ENCODE results near the gene CPA3. TPM values are rescaled to one million over a fixed set of nuclear protein-coding genes. Genes with fewer than 3 reads are reported as not detected.

The CPA3 gene
- total RNA-seq, 1 experiment from 2014 or later: not detected

DNA sequence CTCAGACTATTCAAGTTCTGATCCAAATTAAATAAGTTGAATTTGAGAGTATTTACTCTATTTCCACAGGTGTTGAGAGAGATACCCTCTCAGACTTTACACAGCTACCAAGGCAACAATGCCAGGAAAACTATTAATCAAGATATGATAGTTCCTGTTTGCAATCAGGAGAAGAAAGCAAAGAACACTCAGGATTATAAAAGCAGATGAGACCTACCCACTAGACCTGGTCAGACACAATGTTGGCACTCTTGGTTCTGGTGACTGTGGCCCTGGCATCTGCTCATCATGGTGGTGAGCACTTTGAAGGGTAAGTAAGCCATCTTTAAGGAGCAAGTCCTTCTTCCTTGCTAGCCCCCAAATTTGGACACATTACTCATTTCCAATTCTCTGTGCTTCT lies 37.5 kb upstream of the CPA3 start, which contains the start of gene CPB1:
Gene CPB1, plus strand, starts transcription at position 227 of the 400 bp plus-strand sequence. Its CDS starts 13 bp downstream, at position 240.
- ChIA-PET RAD21 (ENCODE audit: low non-redundant PET in 1 of 2, low total read pairs in 2 of 2, uncharacterized antibody in 2 of 2, unreplicated experiment in 2 of 2) (no interaction called here), CTCF (no interaction called here), POLR2A (no interaction called here)
- intact Hi-C loops (cut with micrococcal nuclease): no loop called here
- Histone ChIP-seq H3K4me3 (replicated peaks in 1 of 2; ENCODE audit: low read depth in 1 of 2, low read length in 2 of 2) (no peak within 1 kb of the TSS), H3K27me3 (ENCODE audit: insufficient read depth, low read length) (no peaks in the 10 kb centered on the region), H3K79me2 (ENCODE audit: insufficient read depth, low read length) (no peaks in the 10 kb centered on the region), H3K9ac (ENCODE audit: low read length) (no peak within 1 kb of the TSS), H3K9me2 (ENCODE audit: insufficient read depth) (no peaks in the 10 kb centered on the region), H3K4me1 (ENCODE audit: control insufficient read depth in 1 of 2, insufficient read depth in 2 of 2, low read length in 2 of 2) (no peaks in the 10 kb centered on the region), H3K36me3 (ENCODE audit: control insufficient read depth in 1 of 2, insufficient read depth in 2 of 2, low read length in 2 of 2) (no peaks in the 10 kb centered on the region), H4K20me1 (ENCODE audit: insufficient read depth) (no peaks in the 10 kb centered on the region), H3K9me3 (ENCODE audit: control insufficient read depth in 1 of 2, insufficient read depth in 1 of 2, low read depth in 1 of 2, low read length in 2 of 2) (no peaks in the 10 kb centered on the region), H3K4me2 (ENCODE audit: low read length) (no peak within 1 kb of the TSS), H2AFZ (ENCODE audit: low read depth, low read length, poor library complexity, severe bottlenecking) (no peak within 1 kb of the TSS), H3K27ac (ENCODE audit: low read depth, low read length) (no peak within 1 kb of the TSS)
- ATAC-seq: no peak
- TF ChIP-seq ELF1 (IDR thresholded peaks at IDR 0.05; ENCODE audit: borderline replicate concordance, low read depth) (no peak), FOSL1 (IDR thresholded peaks at IDR 0.05; ENCODE audit: low read depth) (no peak), CEBPB (IDR thresholded peaks at IDR 0.05; ENCODE audit: low read depth) (no peak), SIN3A (IDR thresholded peaks at IDR 0.05; ENCODE audit: low read depth) (no peak), SRF (IDR thresholded peaks at IDR 0.05; ENCODE audit: low read depth) (no peak), MAX (IDR thresholded peaks at IDR 0.05) (no peak), YY1 (IDR thresholded peaks at IDR 0.05; ENCODE audit: extremely low read depth, insufficient replicate concordance, low read depth, low read length) (no peak), RAD21 (IDR thresholded peaks at IDR 0.05; ENCODE audit: low read depth) (no peak), SP1 (IDR thresholded peaks at IDR 0.05; ENCODE audit: low read depth) (no peak), ZBTB33 (IDR thresholded peaks at IDR 0.05; ENCODE audit: extremely low read depth, insufficient replicate concordance, low read length) (no peak), EZH2 (IDR thresholded peaks at IDR 0.05) (no peak), TCF7L2 (IDR thresholded peaks at IDR 0.05; ENCODE audit: borderline replicate concordance, extremely low read depth, insufficient read depth, insufficient read length) (no peak)
- DNase-seq (ENCODE audit: low read depth, low spot score): no peak
- no TSS peak for BruUV-seq (replicated peaks)
